Thymus (tissue), 11 donors: ENCODE measurements around the gene IGSF21. TPM values are rescaled to one million over a fixed set of nuclear protein-coding genes. Genes with fewer than 3 reads are reported as not detected.
A peak's percentile ranks its signal among the peaks of the same experiment; 100 is the strongest.

ENCODE experiments used
- DNase-seq, 9 donors: peaks; one replicate each; pipeline ENCODE4 v3.0.0-alpha.2; 2013; ENCODE audit warnings: low spot score in 9 of 9, low read depth in 6 of 9, missing footprints in 1 of 9
- H3K27ac ChIP-seq, 2 donors: one replicate each; pipeline ENCODE4 v1.5.1; 2013; ENCODE audit warnings: control low read depth in 1 of 2, low read depth in 1 of 2, low read length in 1 of 2, mild to moderate bottlenecking in 1 of 2, moderate library complexity in 1 of 2
- H3K27me3 ChIP-seq, 2 donors: one replicate each; pipeline ENCODE4 v1.5.1; 2013; ENCODE audit warnings: low read length in 1 of 2; ENCODE audit not compliant: control insufficient read depth in 2 of 2, insufficient read depth in 1 of 2
- H3K36me3 ChIP-seq, 2 donors: one replicate each; pipeline ENCODE4 v1.5.1; 2013; ENCODE audit warnings: low read length in 1 of 2, mild to moderate bottlenecking in 1 of 2, moderate library complexity in 1 of 2; ENCODE audit not compliant: control insufficient read depth in 2 of 2, insufficient read depth in 2 of 2
- H3K4me1 ChIP-seq, 2 donors: one replicate each; pipeline ENCODE4 v1.5.1; 2013; ENCODE audit warnings: low read length in 2 of 2; ENCODE audit not compliant: control insufficient read depth in 2 of 2, insufficient read depth in 2 of 2
- H3K4me3 ChIP-seq, 2 donors: one replicate each; pipeline ENCODE4 v1.5.1; 2013; ENCODE audit warnings: low read length in 2 of 2, control low read depth in 1 of 2, mild to moderate bottlenecking in 1 of 2
- H3K9me3 ChIP-seq, 2 donors: one replicate each; pipeline ENCODE4 v1.5.1; 2013; ENCODE audit warnings: low read length in 1 of 2, mild to moderate bottlenecking in 1 of 2; ENCODE audit not compliant: control insufficient read depth in 2 of 2, insufficient read depth in 1 of 2
- WGBS: extraction: QIAGEN DNeasy Blood & Tissue Kit; methylation state at CpG from one replicate; pipeline ENCODE4 v1.1.7; 2013; 5-methylcytosine and 5-hydroxymethylcytosine counted together
- polyA plus RNA-seq: library from polyadenylated mRNA; stranded (reverse); fragments of 200-250 nt; gene quantifications from one replicate; pipeline ENCODE4 v1.2.3, GENCODE V29; 2013
- total RNA-seq: library from RNA; stranded (reverse); fragments of 120-200 nt; gene quantifications from one replicate; pipeline ENCODE4 v1.2.4, GENCODE V29; 2013
- donor health status: healthy.

The IGSF21 gene
- total and polyA plus RNA-seq, 2 donors = 0.85 to 2.1 TPM

- 55% methylated on average over 14 of the region's 14 CpGs for WGBS
- peaks cover 0 to 20% of the 10 kb centered on the region in 2 donors for H3K27me3 ChIP-seq
These were observed 91.9 kb downstream of the IGSF21 start for GRCh38 chr1:18199462-18199861.

DNA sequence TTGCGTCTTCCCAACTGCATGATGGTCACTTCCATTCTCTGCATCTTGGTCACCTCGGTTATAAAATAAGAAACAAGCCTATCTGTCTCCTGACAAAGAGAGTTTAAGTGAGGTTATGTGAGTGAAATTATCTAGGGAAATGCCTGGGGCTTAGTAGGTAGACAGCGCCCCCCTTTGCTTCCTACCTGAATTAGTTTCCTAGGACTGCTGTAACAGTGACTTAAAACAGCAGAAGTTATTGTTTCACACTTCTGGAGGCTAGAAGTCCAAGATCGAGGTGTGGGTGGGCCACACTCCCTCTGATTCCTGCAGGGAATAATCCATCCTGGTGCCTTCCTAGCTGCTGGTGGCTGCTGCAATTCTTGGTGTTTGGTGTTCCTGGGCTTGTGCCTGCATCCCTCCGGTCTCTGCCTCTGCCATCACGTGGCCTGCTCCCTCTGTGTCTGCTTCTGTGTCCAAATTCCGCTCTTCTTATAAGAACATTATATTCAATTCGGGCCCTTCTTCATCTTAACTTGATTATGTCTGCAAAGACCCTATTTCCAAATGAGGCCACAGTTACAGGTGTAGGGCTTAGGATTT lies 92.6 kb downstream of the IGSF21 start:
- Histone ChIP-seq H3K4me1 (no peaks in the 10 kb centered on the region), H3K36me3 (no peaks in the 10 kb centered on the region), H3K4me3 (no peak overlapping the region), H3K9me3 (no peaks in the 10 kb centered on the region), H3K27ac (no peak overlapping the region), H3K27me3 (peaks cover 0 to 20% of the 10 kb centered on the region in 2 donors)
- no peak for DNase-seq
- WGBS = 78% methylated on average over 8 of the region's 8 CpGs

More at GRCh38 chr1:18199462-18199861, 91.9 kb downstream of the IGSF21 start:
- no peak overlapping the region for H3K4me3 ChIP-seq
- DNase-seq = no peak
- no peak overlapping the region for H3K27ac ChIP-seq
- no peaks in the 10 kb centered on the region for H3K4me1 ChIP-seq
- no peaks in the 10 kb centered on the region for H3K9me3 ChIP-seq
- no peaks in the 10 kb centered on the region for H3K36me3 ChIP-seq

GRCh38 chr1:18200918-18201317 lies 93.3 kb downstream of the IGSF21 start:
- no peaks in the 10 kb centered on the region for H3K4me1 ChIP-seq
- H3K27ac ChIP-seq = no peak overlapping the region
- H3K27me3 ChIP-seq = peaks cover 0 to 20% of the 10 kb centered on the region in 2 donors
- no peak overlapping the region for H3K4me3 ChIP-seq
- 73% methylated on average over 6 of the region's 6 CpGs for WGBS
- no peak for DNase-seq
- H3K9me3 ChIP-seq = no peaks in the 10 kb centered on the region
- H3K36me3 ChIP-seq = no peaks in the 10 kb centered on the region

GRCh38 chr1:18201997-18202719 lies 94.6 kb downstream of the IGSF21 start:
- Histone ChIP-seq H3K4me3 (no peak overlapping the region), H3K36me3 (no peaks in the 10 kb centered on the region), H3K4me1 (no peaks in the 10 kb centered on the region), H3K27ac (no peak overlapping the region), H3K27me3 (peaks cover 0 to 13% of the 10 kb centered on the region in 2 donors), H3K9me3 (no peaks in the 10 kb centered on the region)
- no peak for DNase-seq
- WGBS = 87% methylated on average over 4 of the region's 4 CpGs

GRCh38 chr1:18203645-18204044 lies 96.0 kb downstream of the IGSF21 start:
- Histone ChIP-seq H3K9me3 (no peaks in the 10 kb centered on the region), H3K4me1 (no peaks in the 10 kb centered on the region), H3K36me3 (no peaks in the 10 kb centered on the region), H3K27ac (no peak overlapping the region), H3K4me3 (no peak overlapping the region), H3K27me3 (peaks cover 0 to 5% of the 10 kb centered on the region in 2 donors)
- WGBS = 90% methylated on average over 4 of the region's 4 CpGs
- no peak for DNase-seq

GRCh38 chr1:18204575-18204974 lies 97.0 kb downstream of the IGSF21 start:
- Histone ChIP-seq H3K4me1 (no peaks in the 10 kb centered on the region), H3K27me3 (peaks cover 0 to 2% of the 10 kb centered on the region in 2 donors), H3K36me3 (no peaks in the 10 kb centered on the region), H3K27ac (no peak overlapping the region), H3K4me3 (no peak overlapping the region), H3K9me3 (no peaks in the 10 kb centered on the region)
- WGBS = 77% methylated on average over 1 of the region's 1 CpG
- DNase-seq = no peak

GRCh38 chr1:18205319-18205718 lies 97.7 kb downstream of the IGSF21 start:
- Histone ChIP-seq H3K27me3 (no peaks in the 10 kb centered on the region), H3K27ac (no peak overlapping the region), H3K36me3 (no peaks in the 10 kb centered on the region), H3K4me3 (no peak overlapping the region), H3K4me1 (no peaks in the 10 kb centered on the region), H3K9me3 (no peaks in the 10 kb centered on the region)
- 50% methylated on average over 7 of the region's 7 CpGs for WGBS
- no peak for DNase-seq

DNA sequence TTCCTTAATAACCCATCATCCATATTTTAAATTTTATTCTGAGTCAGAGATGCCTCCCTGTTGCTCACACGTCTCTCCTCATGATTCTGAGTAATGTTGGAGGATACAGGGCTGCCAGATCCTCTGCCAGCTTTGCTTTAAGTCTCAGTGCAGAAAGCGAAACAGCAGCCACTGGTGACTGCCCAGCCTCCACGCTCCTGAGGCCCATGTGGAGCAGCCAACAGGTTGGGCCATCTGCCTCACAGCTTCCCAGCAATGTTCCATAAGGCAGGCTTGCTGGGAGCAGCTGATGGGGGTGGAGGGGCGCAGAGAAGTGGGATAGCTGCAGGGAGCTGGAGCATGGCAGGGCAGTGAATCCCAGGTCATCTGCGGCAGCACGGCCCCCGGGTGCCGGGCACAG lies 104.2 kb downstream of the IGSF21 start:
- H3K4me3 ChIP-seq = no peak overlapping the region
- DNase-seq = no peak
- H3K27me3 ChIP-seq = no peaks in the 10 kb centered on the region
- H3K27ac ChIP-seq = no peak overlapping the region
- no peaks in the 10 kb centered on the region for H3K9me3 ChIP-seq
- no peaks in the 10 kb centered on the region for H3K36me3 ChIP-seq
- 89% methylated on average over 8 of the region's 8 CpGs for WGBS
- no peaks in the 10 kb centered on the region for H3K4me1 ChIP-seq

- H3K9me3 ChIP-seq = no peaks in the 10 kb centered on the region
- no peaks in the 10 kb centered on the region for H3K27me3 ChIP-seq
- DNase-seq = peak in 2 of 9 donors; percentile 12 to 15
- WGBS = 63% methylated on average over 4 of the region's 4 CpGs
- H3K36me3 ChIP-seq = no peaks in the 10 kb centered on the region
- H3K27ac ChIP-seq = no peak overlapping the region
- H3K4me3 ChIP-seq = no peak overlapping the region
- no peaks in the 10 kb centered on the region for H3K4me1 ChIP-seq
These were observed 109.9 kb downstream of the IGSF21 start for GRCh38 chr1:18217398-18218043.
